ENCODE results near the gene CACNG8.

The CACNG8 gene

DNA sequence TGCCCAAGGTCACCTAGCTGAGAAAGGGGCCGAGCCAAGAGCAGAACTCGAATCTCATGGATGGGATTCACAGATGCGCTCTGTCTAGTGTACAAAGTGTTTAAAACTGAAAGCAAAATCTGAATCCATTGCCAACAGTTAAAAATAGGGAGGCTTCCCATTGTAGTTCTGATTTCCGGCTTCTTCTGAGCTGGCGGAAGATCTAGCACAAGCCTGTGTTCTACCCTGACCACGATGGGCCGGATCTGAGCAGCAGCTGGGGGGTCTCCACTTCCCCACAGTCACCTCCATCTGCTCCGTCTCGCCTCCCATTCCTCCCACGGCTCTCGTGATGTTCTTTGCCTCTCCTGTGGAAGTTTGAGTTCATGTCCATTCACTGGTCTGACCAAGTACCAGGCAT is 2.4 kb downstream of the CACNG8 start:
- DNase-seq, result no peak

- DNase-seq, result no peak
These were observed 4.2 kb downstream of the CACNG8 start for GRCh38 chr19:53966931-53967330.

GRCh38 chr19:53969366-53969765 is 6.6 kb downstream of the CACNG8 start:
- DNase-seq, result no peak

- DNase-seq, result no peak
These were observed 8.9 kb downstream of the CACNG8 start for GRCh38 chr19:53971673-53972072.

DNA sequence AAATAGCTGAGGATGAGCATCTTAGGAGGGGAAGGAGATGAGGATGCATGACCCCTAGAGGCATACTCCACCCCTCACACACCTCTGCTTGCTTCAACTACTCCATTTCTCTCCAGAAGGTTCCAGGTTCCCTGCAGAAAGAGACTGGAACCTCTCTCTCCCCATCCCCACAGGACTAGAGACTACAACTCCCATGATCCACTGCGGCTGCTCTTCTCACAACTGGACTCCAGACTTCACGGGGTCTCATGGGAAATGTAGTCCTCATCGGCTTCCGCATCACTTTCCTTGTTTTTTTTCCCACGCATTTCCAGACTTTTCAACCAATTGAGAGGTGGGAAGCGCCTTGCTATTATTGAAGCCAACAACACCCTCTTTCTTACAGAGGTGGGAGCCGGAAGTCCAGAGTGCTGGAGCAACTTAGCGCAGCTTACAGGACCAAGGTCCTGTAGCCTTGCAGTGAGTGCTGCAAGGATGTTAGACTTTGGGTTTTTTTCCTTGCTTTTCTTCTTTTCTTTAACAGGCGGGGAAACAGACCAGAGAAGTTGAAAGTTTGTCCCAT is 14.8 kb downstream of the CACNG8 start:
- peak; percentile 70 to 75 for DNase-seq

GRCh38 chr19:53977991-53978731 is 15.4 kb downstream of the CACNG8 start:
- DNase-seq, result no peak

DNA sequence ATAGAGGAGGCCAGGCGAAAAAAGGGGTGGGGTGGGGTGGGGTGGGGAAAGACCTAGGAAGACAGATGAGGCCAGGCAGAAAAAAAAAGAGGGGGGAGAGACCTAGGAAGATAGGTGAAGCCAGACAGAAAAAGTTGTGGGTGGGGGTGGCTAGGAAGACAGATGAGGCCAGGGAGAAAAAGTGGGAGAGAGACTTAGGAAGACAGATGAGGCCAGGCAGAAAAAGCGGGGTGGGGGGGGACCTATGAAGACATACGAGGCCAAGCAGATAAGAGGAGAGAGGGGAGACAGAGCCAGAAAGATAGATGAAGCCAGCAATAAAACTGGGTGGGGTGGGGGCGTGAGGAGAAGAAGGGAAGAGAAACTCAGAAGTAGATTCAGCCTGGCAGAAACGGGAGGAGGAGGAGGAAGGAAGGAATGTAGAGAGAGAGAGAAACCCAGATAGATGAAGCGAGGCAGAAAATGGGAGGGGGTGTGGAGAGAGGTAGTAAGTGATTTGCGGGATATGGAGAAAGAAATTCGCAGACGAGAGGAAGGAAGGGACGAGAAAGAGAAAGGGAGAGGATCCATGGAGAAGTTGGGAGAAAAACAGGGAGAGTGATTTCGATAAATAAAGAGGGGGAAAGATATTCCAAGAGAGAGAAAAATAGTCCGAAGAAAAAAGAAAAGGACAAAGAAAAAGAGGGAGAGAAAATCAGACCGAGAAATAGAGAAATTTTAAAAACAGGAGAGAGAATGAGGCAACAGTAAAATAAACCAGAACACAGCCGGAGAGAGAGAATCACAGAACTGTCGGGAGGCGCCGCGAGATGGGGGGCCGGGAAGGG is 16.5 kb downstream of the CACNG8 start:
- no peak for DNase-seq

GRCh38 chr19:53980539-53981375 is 18.0 kb downstream of the CACNG8 start:
- DNase-seq, result no peak

DNA sequence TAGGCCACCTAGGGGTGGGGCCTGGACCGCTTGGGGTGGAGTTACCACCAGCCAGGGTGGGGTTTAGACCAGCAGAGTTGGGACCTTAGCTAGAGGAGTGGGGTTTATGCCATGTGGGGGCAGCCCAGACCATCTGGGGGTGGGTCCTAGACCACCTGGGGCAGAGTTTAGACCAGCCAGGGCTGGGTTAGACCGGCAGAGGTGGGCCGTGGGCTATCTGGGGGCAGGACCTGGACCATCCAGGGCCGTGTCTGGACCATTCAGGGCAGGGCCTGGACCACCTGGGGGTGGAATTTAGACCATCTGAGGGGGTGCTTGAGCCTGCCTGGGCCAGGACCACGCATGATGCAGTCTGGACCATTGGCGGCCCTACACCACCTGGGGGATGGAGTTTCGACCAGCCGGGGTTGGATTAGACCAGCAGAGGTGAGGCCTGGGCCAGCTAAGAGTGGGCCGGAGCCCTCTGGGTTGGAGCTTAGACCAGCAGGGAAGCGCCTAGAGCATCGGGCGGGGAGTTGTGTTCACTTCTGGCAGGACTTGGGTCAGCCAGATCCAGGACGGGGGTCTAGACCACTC is 18.7 kb downstream of the CACNG8 start:
- DNase-seq, result no peak

DNA sequence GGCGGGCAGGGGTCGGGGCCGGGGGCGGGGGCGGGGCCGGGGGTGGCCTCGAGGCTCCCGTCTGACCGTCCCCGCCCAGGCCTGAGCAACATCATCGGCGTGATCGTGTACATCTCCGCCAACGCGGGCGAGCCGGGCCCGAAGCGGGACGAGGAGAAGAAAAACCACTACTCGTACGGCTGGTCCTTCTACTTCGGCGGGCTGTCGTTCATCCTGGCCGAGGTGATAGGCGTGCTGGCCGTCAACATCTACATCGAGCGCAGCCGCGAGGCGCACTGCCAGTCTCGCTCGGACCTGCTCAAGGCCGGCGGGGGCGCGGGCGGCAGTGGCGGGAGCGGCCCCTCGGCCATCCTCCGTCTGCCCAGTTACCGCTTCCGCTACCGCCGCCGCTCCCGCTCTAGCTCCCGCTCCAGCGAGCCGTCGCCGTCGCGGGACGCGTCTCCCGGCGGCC is 19.3 kb downstream of the CACNG8 start:
- no peak for DNase-seq

- no peak for DNase-seq
These were observed 19.9 kb downstream of the CACNG8 start for GRCh38 chr19:53982611-53983010.

- no peak for DNase-seq
These were observed 20.9 kb downstream of the CACNG8 start for GRCh38 chr19:53983457-53984289.

DNA sequence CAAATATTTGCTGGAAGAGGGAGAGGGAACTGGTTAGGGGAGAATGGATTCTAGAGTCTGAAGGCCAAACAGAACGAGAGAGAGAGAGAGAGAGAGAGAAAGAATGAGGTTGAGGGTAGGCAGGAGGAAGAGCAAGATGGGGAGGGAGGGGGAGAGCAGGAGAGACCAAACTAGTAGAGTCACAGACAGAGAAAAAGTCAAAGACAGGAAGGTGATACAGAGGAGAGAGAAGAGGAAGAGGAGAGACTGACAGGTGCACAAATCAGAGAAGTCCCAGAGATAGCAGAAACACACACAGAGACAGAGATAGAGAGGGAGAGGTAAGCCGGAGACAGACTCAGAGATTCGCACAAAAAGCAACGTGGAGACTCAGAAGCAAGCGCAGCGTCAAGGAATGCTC is 23.1 kb downstream of the CACNG8 start:
- no peak for DNase-seq

DNA sequence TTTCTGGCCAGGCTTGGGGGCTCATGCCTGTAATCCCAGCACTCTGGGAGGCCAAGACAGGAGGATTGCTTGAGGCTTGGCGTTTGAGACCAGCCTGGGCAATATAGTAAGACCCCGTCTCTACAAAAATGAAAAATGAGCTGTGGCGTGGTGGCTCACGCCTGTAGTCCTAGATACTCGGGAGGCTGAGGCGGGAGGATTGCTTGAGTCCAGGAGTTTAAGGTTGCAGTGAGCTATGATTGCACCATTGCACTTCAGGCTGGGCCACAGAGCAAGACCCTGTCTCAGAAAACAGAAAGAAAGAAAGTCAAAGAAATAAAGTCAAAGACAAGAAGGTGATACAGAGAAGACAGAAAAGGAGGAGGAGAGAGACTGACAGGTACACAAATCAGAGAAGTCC is 26.2 kb downstream of the CACNG8 start:
- no peak for DNase-seq

- no peak for DNase-seq
These were observed 27.1 kb downstream of the CACNG8 start for GRCh38 chr19:53989600-53990533.

- peak in 1 of 2 experiments; percentile 56 for DNase-seq
These were observed 28.7 kb downstream of the CACNG8 start, which contains the start of gene CACNG6 for GRCh38 chr19:53991224-53992113. Gene CACNG6, plus strand, starts transcription at chr19:53991637. Its CDS starts 1,241 bp downstream, at chr19:53992878.

DNA sequence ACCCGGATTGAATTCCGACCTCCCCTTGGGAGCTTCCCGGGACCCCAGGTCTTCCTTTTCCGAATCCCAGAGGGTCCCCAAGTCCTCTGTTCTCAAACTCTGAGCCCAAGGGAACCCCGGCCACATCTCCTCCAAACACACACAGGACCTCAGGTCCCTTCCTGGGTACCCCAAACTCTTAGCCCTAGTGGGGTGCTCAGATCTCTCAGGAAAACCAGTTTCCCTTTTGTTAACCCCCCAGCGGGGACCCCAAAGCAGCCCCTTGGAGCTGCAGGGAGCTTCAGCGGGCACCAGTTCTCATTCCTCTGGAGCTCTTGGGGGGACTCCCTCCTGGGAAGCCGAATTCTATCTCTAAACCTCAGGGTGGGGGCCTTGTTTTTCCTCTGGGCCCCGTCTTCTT is 29.5 kb downstream of the CACNG8 start:
- no peak for DNase-seq

- DNase-seq, result no peak
These were observed 30.1 kb downstream of the CACNG8 start for GRCh38 chr19:53992815-53993214.

DNA sequence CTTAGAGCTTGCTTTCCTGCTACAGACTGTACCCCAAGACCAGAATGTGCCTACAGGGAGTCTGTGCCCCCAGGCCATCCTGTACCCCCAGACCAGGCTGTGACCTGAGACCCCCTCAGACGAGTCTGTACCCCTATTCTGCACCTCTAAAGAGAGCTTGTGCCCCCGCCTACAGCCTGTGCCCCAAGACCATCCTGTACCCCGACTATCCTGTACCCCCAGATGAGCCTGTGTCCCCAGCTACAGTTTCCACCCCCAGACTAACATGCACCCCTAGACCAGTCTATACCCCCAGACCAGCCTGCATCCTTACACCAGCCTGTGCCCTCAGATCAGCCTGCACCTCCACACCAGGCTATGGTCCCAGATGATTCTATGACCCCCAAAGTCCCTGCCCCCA is 30.7 kb downstream of the CACNG8 start:
- DNase-seq, result no peak
